HepG2 (cell line): ENCODE data around the gene DNAH8. TPM values are rescaled to one million over a fixed set of nuclear protein-coding genes. Genes with fewer than 3 reads are reported as not detected.

Experiments used
- ATAC-seq: fragments of 200-7000 bp; cut with Tn5 transposase; 3 replicates; pipeline ENCODE4 v1.9.1; 2020; ENCODE audit warnings: mild to moderate bottlenecking, moderate library complexity
- BruUV-seq: library from RNA; stranded (reverse); fragments of 400-500 nt; replicated peaks from 2 replicates; lab custom pipeline; 2021; lab: Mats Ljungman, UMichigan
- CTCF ChIA-PET: fragments of 300-600 bp; formaldehyde crosslinking; extraction: SDS; loops from one replicate; lab custom pipeline; 2021; ENCODE audit warnings: low total read pairs, inconsistent platforms, low intra/inter-chr PET ratio; lab: Yijun Ruan, JAX
- POLR2A ChIA-PET: fragments of 350-600 bp; sonication (Branson Sonifier 250); formaldehyde crosslinking; loops from one replicate; lab custom pipeline; 2020; ENCODE audit warnings: antibody characterized with exemption, inconsistent platforms; lab: Yijun Ruan, JAX
- DNase-seq: peaks from one replicate; pipeline ENCODE4 v3.0.0-alpha.2; 2015; ENCODE audit warnings: low spot score
- FAIRE-seq: peaks from 3 replicates; lab custom pipeline; 2011; peaks lifted over from hg19 to GRCh38; lab: Jason Lieb, UNC
- H2AFZ ChIP-seq: one replicate; pipeline ENCODE4 v1.6.1; 2011; ENCODE audit warnings: low read length, inconsistent platforms
- H3K27ac ChIP-seq: fragments of 300-600 bp; 3 replicates; pipeline ENCODE4 v1.8.0; 2011; ENCODE audit warnings: mixed run types, mild to moderate bottlenecking, mixed read lengths, low read length, inconsistent platforms; ENCODE audit not compliant: insufficient read depth; ENCODE audit errors: extremely low read length
- H3K27me3 ChIP-seq, 2 experiments: fragments of 200-600 bp in 1 of 2; 2 replicates in 1 of 2; 3 replicates in 1 of 2; pipeline versions ENCODE4 v1.6.0 to v1.8.0; 2011; ENCODE audit warnings: low read length in 2 of 2, mild to moderate bottlenecking in 2 of 2, moderate library complexity in 2 of 2, inconsistent platforms in 1 of 2; ENCODE audit not compliant: insufficient read depth in 2 of 2, control insufficient read depth in 1 of 2
- H3K36me3 ChIP-seq, 2 experiments: fragments of 200-600 bp in 1 of 2; replicated peaks in 1 of 2; 2 replicates in 1 of 2; 3 replicates in 1 of 2; pipeline versions ENCODE4 v1.5.1 to v1.8.0; 2011; ENCODE audit warnings: low read length in 2 of 2, inconsistent platforms in 1 of 2; ENCODE audit not compliant: insufficient read depth in 2 of 2, control insufficient read depth in 1 of 2
- H3K4me1 ChIP-seq: 2 replicates; pipeline ENCODE4 v1.5.1; 2012; ENCODE audit warnings: low read length, inconsistent platforms; ENCODE audit not compliant: insufficient read depth
- H3K4me2 ChIP-seq: 2 replicates; pipeline ENCODE4 v1.6.0; 2011; ENCODE audit warnings: low read depth, low read length, inconsistent platforms
- H3K4me3 ChIP-seq, 3 experiments: fragments of 200-600 bp in 1 of 3; sonication (generic), shearing (Covaris generic) in 1 of 3; replicated peaks in 1 of 3; 2 replicates each; pipeline ENCODE4 v1.5.1; 2011 to 2016; ENCODE audit warnings: low read length in 3 of 3, inconsistent platforms in 2 of 3, low read depth in 2 of 3, mild to moderate bottlenecking in 2 of 3, control low read depth in 1 of 3, mixed read lengths in 1 of 3; ENCODE audit not compliant: insufficient read depth in 1 of 3
- H3K79me2 ChIP-seq: one replicate; pipeline ENCODE4 v1.6.1; 2011; ENCODE audit warnings: low read length, inconsistent platforms; ENCODE audit not compliant: insufficient read depth
- H3K9ac ChIP-seq: 2 replicates; pipeline ENCODE4 v1.6.0; 2011; ENCODE audit warnings: mild to moderate bottlenecking, low read depth, low read length, inconsistent platforms; ENCODE audit not compliant: insufficient read depth
- H3K9me3 ChIP-seq: 2 replicates; pipeline ENCODE4 v1.5.1; 2012; ENCODE audit warnings: mild to moderate bottlenecking, low read length
- H4K20me1 ChIP-seq: 2 replicates; pipeline ENCODE4 v1.6.0; 2011; ENCODE audit warnings: inconsistent platforms, mild to moderate bottlenecking, low read length, moderate library complexity; ENCODE audit not compliant: insufficient read depth
- CCDC6 ChIP-seq: sonication (generic); formaldehyde crosslinking; IDR thresholded peaks from 2 replicates; pipeline ENCODE4 v1.8.1; 2022; ENCODE audit warnings: mild to moderate bottlenecking, missing genetic modification reagents, moderate library complexity
- FOXJ3 ChIP-seq: sonication (generic); formaldehyde crosslinking; IDR thresholded peaks from 2 replicates; pipeline ENCODE4 v1.4.0; 2020; ENCODE audit warnings: missing genetic modification reagents, mild to moderate bottlenecking, borderline replicate concordance
- HNRNPUL1 ChIP-seq: fragments of 200-400 bp; formaldehyde crosslinking; IDR thresholded peaks from 2 replicates; pipeline ENCODE4 v1.6.1; 2017; ENCODE audit warnings: low read depth, mild to moderate bottlenecking, low read length, moderate library complexity
- KLF13 ChIP-seq: sonication (generic); formaldehyde crosslinking; IDR thresholded peaks from 2 replicates; pipeline ENCODE4 v1.4.0; 2020; ENCODE audit warnings: mild to moderate bottlenecking, missing genetic modification reagents
- MAF1 ChIP-seq: sonication (generic); formaldehyde crosslinking; IDR thresholded peaks from 2 replicates; pipeline ENCODE4 v1.5.0; 2020; ENCODE audit warnings: missing genetic modification reagents, borderline replicate concordance
- MTA3 ChIP-seq: sonication (generic); formaldehyde crosslinking; IDR thresholded peaks from 2 replicates; pipeline ENCODE4 v1.4.0; 2020; ENCODE audit warnings: missing genetic modification reagents
- TMF1 ChIP-seq: sonication (generic); formaldehyde crosslinking; IDR thresholded peaks from 2 replicates; pipeline ENCODE4 v1.8.1; 2022; ENCODE audit warnings: low read depth, missing genetic modification reagents
- ZNF562 ChIP-seq: sonication (generic); formaldehyde crosslinking; IDR thresholded peaks from 2 replicates; pipeline ENCODE4 v1.8.0; 2022; ENCODE audit warnings: missing genetic modification reagents, borderline replicate concordance
- WGBS: methylation state at CpG from one replicate; pipeline ENCODE4 v1.1.6; 2017; ENCODE audit warnings: low lambda C conversion rate; 5-methylcytosine and 5-hydroxymethylcytosine counted together
- in situ Hi-C: cut with HindIII; loops from 2 replicates; pipeline ENCODE4 v1.10.0; 2017; ENCODE audit warnings: low pct_unique_long_range_greater_than_20kb; ENCODE audit not compliant: extremely low pct_ligation_motif_present
- intact Hi-C: fragments of 100-400 bp; cut with micrococcal nuclease; formaldehyde crosslinking; loops from one replicate; pipeline ENCODE4 v1.10.0; 2022; ENCODE audit not compliant: unreplicated experiment
- polyA plus RNA-seq, 8 experiments: library from polyadenylated mRNA; depleted of rRNA in 3 of 8; stranded (reverse) in 7 of 8; unstranded in 1 of 8; fragments of >200 nt; fragmentation: Illumina TruSeq in 4 of 8; extraction: Trizol in 4 of 8; gene quantifications; 2 replicates each; pipeline versions ENCODE4 v1.2.1 to v1.2.3, GENCODE V29; 2011 to 2016; ENCODE audit warnings: low read depth in 4 of 8, missing spikeins in 1 of 8, mixed read lengths in 1 of 8; ENCODE audit not compliant: insufficient read depth in 1 of 8
- total RNA-seq, 5 experiments: library from RNA; depleted of rRNA; stranded (reverse); fragments of >200 nt; fragmentation: Illumina TruSeq; extraction: Trizol; gene quantifications; 2 replicates each; pipeline ENCODE4 v1.2.3, GENCODE V29; 2016; ENCODE audit warnings: low read depth in 1 of 5
- TF ChIP-seq, protein P1 (sequence below): sonication (generic); formaldehyde crosslinking; IDR thresholded peaks from 2 replicates; pipeline ENCODE4 v1.4.0; 2020; ENCODE audit warnings: missing genetic modification reagents, borderline replicate concordance
- TF ChIP-seq, protein P2 (sequence below): sonication (generic); formaldehyde crosslinking; IDR thresholded peaks from 2 replicates; pipeline ENCODE4 v1.4.0; 2020; ENCODE audit warnings: mild to moderate bottlenecking, missing genetic modification reagents
- TF ChIP-seq, protein P3 (sequence below): sonication (generic); formaldehyde crosslinking; IDR thresholded peaks from 2 replicates; pipeline ENCODE4 v1.9.0; 2021; ENCODE audit warnings: mild to moderate bottlenecking, missing genetic modification reagents
- TF ChIP-seq, protein P4 (sequence below): sonication (generic); formaldehyde crosslinking; IDR thresholded peaks from 2 replicates; pipeline ENCODE4 v1.4.0; 2020; ENCODE audit warnings: low read depth, missing genetic modification reagents

Gene DNAH8
- total and polyA plus RNA-seq, 2 of the 13 experiments (the other 11 are each of a cell fraction or from before 2014, with no cell fraction given): not detected

DNA sequence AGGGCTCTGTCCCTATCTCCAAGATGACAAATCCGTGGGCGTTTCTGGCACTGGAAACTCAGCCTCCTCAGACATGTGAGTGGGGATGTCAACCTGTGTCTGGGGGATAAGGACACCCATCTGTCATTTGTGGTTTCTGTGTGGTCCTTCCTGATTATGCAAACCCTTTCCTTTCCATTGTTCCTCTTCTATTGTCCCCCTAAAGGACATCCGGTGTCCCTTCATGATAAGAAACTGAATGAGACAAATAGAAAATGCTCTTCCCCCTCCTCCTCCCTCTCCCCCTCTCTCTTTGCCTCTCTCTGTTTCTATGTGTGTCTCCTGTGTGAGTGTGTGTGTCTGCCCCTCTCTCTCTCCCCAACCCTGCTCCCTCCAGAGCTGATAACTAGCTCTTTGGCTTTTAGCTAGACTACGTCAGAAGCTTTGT, 322.0 kb downstream of the DNAH8 start:
- no peak overlapping the region for H2AFZ ChIP-seq
- no peaks in the 10 kb centered on the region for H3K4me1 ChIP-seq
- H3K27ac ChIP-seq: no peak overlapping the region
- H3K36me3 ChIP-seq: no peaks in the 10 kb centered on the region
- no peaks in the 10 kb centered on the region for H3K9me3 ChIP-seq
- no TSS peak for BruUV-seq
- no peaks in the 10 kb centered on the region for H4K20me1 ChIP-seq
- no peaks in the 10 kb centered on the region for H3K79me2 ChIP-seq
- 9% methylated on average over 4 of the region's 4 CpGs for WGBS
- in situ Hi-C loops: no loop called here
- FAIRE-seq (no peak), ATAC-seq (no peak), DNase-seq (no peak)
- intact Hi-C loops: loop anchor here (5.0 kb wide), 1 partner anchor 395 kb away; no protein-coding TSS in a partner anchor
- no peak overlapping the region for H3K9ac ChIP-seq
- peaks cover 6 to 39% of the 10 kb centered on the region in 2 experiments for H3K27me3 ChIP-seq
- H3K4me3 ChIP-seq: no peak overlapping the region
- H3K4me2 ChIP-seq: no peak overlapping the region
- ChIA-PET CTCF (no interaction called here), POLR2A (no interaction called here)
- TF ChIP-seq ZNF562 (CRISPR knock-in tag) (no peak), TMF1 (CRISPR knock-in tag) (no peak), FOXJ3 (CRISPR knock-in tag) (no peak), CCDC6 (CRISPR knock-in tag) (no peak), HNRNPUL1 (no peak), MTA3 (CRISPR knock-in tag) (no peak), KLF13 (CRISPR knock-in tag) (no peak), MAF1 (CRISPR knock-in tag) (no peak)
- TF ChIP-seq, protein P1, sequence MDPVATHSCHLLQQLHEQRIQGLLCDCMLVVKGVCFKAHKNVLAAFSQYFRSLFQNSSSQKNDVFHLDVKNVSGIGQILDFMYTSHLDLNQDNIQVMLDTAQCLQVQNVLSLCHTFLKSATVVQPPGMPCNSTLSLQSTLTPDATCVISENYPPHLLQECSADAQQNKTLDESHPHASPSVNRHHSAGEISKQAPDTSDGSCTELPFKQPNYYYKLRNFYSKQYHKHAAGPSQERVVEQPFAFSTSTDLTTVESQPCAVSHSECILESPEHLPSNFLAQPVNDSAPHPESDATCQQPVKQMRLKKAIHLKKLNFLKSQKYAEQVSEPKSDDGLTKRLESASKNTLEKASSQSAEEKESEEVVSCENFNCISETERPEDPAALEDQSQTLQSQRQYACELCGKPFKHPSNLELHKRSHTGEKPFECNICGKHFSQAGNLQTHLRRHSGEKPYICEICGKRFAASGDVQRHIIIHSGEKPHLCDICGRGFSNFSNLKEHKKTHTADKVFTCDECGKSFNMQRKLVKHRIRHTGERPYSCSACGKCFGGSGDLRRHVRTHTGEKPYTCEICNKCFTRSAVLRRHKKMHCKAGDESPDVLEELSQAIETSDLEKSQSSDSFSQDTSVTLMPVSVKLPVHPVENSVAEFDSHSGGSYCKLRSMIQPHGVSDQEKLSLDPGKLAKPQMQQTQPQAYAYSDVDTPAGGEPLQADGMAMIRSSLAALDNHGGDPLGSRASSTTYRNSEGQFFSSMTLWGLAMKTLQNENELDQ (CRISPR knock-in tag): no peak
- TF ChIP-seq, protein P2, sequence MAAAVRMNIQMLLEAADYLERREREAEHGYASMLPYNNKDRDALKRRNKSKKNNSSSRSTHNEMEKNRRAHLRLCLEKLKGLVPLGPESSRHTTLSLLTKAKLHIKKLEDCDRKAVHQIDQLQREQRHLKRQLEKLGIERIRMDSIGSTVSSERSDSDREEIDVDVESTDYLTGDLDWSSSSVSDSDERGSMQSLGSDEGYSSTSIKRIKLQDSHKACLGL (CRISPR knock-in tag): no peak
- TF ChIP-seq, protein P3, sequence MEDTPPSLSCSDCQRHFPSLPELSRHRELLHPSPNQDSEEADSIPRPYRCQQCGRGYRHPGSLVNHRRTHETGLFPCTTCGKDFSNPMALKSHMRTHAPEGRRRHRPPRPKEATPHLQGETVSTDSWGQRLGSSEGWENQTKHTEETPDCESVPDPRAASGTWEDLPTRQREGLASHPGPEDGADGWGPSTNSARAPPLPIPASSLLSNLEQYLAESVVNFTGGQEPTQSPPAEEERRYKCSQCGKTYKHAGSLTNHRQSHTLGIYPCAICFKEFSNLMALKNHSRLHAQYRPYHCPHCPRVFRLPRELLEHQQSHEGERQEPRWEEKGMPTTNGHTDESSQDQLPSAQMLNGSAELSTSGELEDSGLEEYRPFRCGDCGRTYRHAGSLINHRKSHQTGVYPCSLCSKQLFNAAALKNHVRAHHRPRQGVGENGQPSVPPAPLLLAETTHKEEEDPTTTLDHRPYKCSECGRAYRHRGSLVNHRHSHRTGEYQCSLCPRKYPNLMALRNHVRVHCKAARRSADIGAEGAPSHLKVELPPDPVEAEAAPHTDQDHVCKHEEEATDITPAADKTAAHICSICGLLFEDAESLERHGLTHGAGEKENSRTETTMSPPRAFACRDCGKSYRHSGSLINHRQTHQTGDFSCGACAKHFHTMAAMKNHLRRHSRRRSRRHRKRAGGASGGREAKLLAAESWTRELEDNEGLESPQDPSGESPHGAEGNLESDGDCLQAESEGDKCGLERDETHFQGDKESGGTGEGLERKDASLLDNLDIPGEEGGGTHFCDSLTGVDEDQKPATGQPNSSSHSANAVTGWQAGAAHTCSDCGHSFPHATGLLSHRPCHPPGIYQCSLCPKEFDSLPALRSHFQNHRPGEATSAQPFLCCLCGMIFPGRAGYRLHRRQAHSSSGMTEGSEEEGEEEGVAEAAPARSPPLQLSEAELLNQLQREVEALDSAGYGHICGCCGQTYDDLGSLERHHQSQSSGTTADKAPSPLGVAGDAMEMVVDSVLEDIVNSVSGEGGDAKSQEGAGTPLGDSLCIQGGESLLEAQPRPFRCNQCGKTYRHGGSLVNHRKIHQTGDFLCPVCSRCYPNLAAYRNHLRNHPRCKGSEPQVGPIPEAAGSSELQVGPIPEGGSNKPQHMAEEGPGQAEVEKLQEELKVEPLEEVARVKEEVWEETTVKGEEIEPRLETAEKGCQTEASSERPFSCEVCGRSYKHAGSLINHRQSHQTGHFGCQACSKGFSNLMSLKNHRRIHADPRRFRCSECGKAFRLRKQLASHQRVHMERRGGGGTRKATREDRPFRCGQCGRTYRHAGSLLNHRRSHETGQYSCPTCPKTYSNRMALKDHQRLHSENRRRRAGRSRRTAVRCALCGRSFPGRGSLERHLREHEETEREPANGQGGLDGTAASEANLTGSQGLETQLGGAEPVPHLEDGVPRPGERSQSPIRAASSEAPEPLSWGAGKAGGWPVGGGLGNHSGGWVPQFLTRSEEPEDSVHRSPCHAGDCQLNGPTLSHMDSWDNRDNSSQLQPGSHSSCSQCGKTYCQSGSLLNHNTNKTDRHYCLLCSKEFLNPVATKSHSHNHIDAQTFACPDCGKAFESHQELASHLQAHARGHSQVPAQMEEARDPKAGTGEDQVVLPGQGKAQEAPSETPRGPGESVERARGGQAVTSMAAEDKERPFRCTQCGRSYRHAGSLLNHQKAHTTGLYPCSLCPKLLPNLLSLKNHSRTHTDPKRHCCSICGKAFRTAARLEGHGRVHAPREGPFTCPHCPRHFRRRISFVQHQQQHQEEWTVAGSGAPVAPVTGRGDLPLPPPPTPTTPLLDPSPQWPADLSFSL: no peak
- TF ChIP-seq, protein P4, sequence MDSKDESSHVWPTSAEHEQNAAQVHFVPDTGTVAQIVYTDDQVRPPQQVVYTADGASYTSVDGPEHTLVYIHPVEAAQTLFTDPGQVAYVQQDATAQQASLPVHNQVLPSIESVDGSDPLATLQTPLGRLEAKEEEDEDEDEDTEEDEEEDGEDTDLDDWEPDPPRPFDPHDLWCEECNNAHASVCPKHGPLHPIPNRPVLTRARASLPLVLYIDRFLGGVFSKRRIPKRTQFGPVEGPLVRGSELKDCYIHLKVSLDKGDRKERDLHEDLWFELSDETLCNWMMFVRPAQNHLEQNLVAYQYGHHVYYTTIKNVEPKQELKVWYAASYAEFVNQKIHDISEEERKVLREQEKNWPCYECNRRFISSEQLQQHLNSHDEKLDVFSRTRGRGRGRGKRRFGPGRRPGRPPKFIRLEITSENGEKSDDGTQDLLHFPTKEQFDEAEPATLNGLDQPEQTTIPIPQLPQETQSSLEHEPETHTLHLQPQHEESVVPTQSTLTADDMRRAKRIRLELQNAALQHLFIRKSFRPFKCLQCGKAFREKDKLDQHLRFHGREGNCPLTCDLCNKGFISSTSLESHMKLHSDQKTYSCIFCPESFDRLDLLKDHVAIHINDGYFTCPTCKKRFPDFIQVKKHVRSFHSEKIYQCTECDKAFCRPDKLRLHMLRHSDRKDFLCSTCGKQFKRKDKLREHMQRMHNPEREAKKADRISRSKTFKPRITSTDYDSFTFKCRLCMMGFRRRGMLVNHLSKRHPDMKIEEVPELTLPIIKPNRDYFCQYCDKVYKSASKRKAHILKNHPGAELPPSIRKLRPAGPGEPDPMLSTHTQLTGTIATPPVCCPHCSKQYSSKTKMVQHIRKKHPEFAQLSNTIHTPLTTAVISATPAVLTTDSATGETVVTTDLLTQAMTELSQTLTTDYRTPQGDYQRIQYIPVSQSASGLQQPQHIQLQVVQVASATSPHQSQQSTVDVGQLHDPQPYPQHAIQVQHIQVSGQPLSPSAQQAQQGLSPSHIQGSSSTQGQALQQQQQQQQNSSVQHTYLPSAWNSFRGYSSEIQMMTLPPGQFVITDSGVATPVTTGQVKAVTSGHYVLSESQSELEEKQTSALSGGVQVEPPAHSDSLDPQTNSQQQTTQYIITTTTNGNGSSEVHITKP (CRISPR knock-in tag): no peak
